AG10803 (cell line): ENCODE measurements around the gene EEIG1.

Experiments used
- DNase-seq: peaks from one replicate; pipeline ENCODE4 v3.0.0; 2010; ENCODE audit warnings: low read depth
- H3K4me3 ChIP-seq: 2 replicates; pipeline ENCODE4 v1.5.1; 2011; ENCODE audit warnings: mild to moderate bottlenecking, low read length, control low read depth
- CTCF ChIP-seq: conservative IDR thresholded peaks from 2 replicates; pipeline ENCODE4 v1.5.1; 2011; ENCODE audit warnings: mild to moderate bottlenecking, low read length, control low read depth, inconsistent platforms

EEIG1 gene

GRCh38 chr9:127938298-127938690 is 42.5 kb downstream of the EEIG1 start:
- no peak for TF ChIP-seq CTCF
- DNase-seq, result no peak
- peak overlapping the region; percentile 93 for H3K4me3 ChIP-seq

GRCh38 chr9:127937388-127938297 is 43.1 kb downstream of the EEIG1 start, which contains the start of gene DPM2:
DPM2 (minus strand) TSS chr9:127937854; CDS start chr9:127937820, 34 bp downstream.
- H3K4me3 ChIP-seq, result peak within 1 kb of the TSS; percentile 93
- TF ChIP-seq CTCF, result no peak
- peak; percentile 80 for DNase-seq

- TF ChIP-seq CTCF, result no peak
- DNase-seq, result no peak
- peak overlapping the region; percentile 93 for H3K4me3 ChIP-seq
Observed at GRCh38 chr9:127937056-127937387, 43.8 kb downstream of the EEIG1 start.

GRCh38 chr9:127936347-127936852 is 44.4 kb downstream of the EEIG1 start:
- peak overlapping the region; percentile 93 for H3K4me3 ChIP-seq
- no peak for DNase-seq
- no peak for TF ChIP-seq CTCF

GRCh38 chr9:127935765-127936221 is 45.0 kb downstream of the EEIG1 start:
- TF ChIP-seq CTCF, result no peak
- DNase-seq, result no peak
- peak overlapping the region; percentile 9; the same call in 1 of the 2 replicates for H3K4me3 ChIP-seq

GRCh38 chr9:127934986-127935385 is 45.8 kb downstream of the EEIG1 start:
- no peak for TF ChIP-seq CTCF
- H3K4me3 ChIP-seq, result no peak overlapping the region

GRCh38 chr9:127934248-127934647 is 46.5 kb downstream of the EEIG1 start:
- TF ChIP-seq CTCF, result no peak
- H3K4me3 ChIP-seq, result no peak overlapping the region
- DNase-seq, result no peak

More at GRCh38 chr9:127934986-127935385, 45.8 kb downstream of the EEIG1 start:
- no peak for DNase-seq
